Measurements from ENCODE around the gene MOCS2. TPM values are rescaled to one million over a fixed set of nuclear protein-coding genes. Genes with fewer than 3 reads are reported as not detected.

The MOCS2 gene
- polyA plus RNA-seq, 3 donors from 2014 or later: 33.3 to 59.9 (median 40.7) TPM

DNA sequence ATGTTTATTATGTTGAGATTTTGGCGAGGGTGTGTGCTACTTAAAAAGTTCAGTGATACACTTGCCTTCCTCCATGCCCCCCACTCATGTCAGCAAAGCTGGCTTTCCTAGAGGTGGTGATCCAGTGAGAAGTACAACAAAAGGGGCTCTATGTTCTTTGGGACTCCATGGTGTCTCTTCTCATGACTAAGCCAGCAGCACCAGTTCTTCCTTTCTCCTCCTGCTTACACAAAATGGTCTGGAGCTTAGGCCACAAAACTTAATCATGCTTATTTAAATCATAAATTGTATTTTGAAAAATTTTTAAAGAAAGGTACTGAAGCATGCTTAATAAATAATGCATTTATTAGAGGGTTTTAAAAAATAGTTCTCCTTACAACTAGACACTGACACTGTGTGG lies 22.4 kb downstream of the MOCS2 start:
- peaks cover 2 to 8% (median 4%) of the 10 kb centered on the region in 3 donors for H3K27me3 Mint-ChIP-seq (ENCODE audit: low read depth in 3 of 3)
- H3K27ac Mint-ChIP-seq: no peak overlapping the region
- H3K36me3 Mint-ChIP-seq: no peaks in the 10 kb centered on the region
- no peak for DNase-seq
- no peaks in the 10 kb centered on the region for H3K9me3 Mint-ChIP-seq
- no peaks in the 10 kb centered on the region for H3K4me1 Mint-ChIP-seq
- H3K4me3 Mint-ChIP-seq: no peak overlapping the region

DNA sequence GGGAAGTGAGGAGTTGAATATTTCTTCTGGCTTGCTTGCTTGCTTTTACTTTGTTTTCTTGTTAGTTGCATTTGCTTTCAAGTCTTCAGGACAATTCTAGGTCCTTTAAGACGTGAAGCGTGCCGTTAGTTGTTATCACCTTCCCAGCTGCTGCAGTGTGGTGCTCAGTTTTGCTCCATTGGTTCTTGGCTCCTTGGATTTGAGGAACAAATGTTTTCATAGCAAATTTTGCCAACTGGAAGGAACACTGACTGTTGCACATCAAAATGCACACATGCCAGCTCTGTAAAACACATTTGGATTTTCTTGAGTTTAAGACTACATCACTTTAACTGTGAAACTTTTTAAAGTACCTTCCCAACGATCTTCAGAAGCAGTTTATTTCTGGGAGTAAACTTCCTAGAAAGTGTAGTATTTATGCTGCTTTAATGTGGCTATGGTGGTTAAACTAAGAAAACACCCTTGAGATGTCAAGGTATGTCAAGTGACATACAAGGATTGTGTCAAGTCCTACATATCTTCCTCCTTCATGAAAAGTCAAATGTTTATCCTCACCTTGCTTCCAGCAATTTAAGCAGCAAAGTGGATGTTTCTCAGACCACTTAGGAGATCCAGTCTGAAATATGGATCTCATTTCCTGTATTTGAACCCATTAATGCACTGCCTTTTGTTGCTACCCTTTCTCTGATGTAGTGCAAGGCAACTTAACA lies 24.9 kb downstream of the MOCS2 start:
- no peaks in the 10 kb centered on the region for H3K9me3 Mint-ChIP-seq
- DNase-seq: no peak
- no peaks in the 10 kb centered on the region for H3K36me3 Mint-ChIP-seq
- no peak overlapping the region for H3K4me3 Mint-ChIP-seq
- no peak overlapping the region for H3K27ac Mint-ChIP-seq
- H3K4me1 Mint-ChIP-seq: no peaks in the 10 kb centered on the region
- H3K27me3 Mint-ChIP-seq (ENCODE audit: low read depth in 3 of 3): peaks cover 2 to 8% (median 4%) of the 10 kb centered on the region in 3 donors

DNA sequence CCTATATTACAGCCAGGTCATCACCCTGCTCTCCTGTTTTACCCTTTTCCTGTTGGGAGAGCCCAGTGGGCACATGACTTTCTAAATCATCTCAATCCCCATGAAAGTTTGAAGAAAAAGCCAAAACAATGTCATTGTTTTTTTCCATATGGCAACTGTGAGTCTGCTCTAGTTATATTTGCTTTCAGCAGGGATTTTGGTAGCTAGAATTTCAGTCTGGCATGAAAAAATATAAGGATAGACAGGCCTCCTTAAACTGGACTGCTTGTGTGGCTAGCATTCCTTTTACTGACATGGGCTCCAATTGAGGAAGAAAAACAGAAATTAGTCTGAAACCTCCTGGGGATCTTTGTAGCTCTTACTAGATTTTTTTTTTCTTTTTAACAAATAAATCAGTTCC lies 25.6 kb downstream of the MOCS2 start:
- Mint-ChIP-seq H3K9me3 (no peaks in the 10 kb centered on the region), H3K4me1 (no peaks in the 10 kb centered on the region), H3K36me3 (no peaks in the 10 kb centered on the region), H3K4me3 (no peak overlapping the region), H3K27me3 (ENCODE audit: low read depth in 3 of 3) (peaks cover 2 to 8% (median 4%) of the 10 kb centered on the region in 3 donors), H3K27ac (no peak overlapping the region)
- no peak for DNase-seq

DNA sequence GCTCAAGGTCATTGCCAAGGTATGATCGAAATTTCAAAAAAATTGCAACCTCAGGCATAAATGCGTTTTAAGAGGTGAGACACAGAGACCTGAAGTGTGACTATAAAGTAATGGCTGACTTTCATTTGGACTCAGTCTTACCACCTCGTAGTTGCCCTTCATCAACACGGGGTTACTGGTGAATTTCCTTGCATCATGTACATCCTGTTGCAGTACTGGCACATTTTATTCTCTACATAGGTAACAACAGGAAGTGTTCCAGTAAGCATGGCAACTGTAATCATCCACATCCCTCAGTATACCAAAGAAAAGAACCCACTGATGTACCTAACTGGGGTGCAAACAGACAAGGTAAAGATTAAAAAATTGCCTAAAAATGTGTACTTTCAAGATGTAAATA lies 29.3 kb downstream of the MOCS2 start:
- H3K4me3 Mint-ChIP-seq: no peak overlapping the region
- H3K36me3 Mint-ChIP-seq: no peaks in the 10 kb centered on the region
- no peaks in the 10 kb centered on the region for H3K9me3 Mint-ChIP-seq
- no peak for DNase-seq
- peaks cover 0 to 7% (median 3%) of the 10 kb centered on the region in 3 donors for H3K27me3 Mint-ChIP-seq (ENCODE audit: low read depth in 3 of 3)
- no peaks in the 10 kb centered on the region for H3K4me1 Mint-ChIP-seq
- no peak overlapping the region for H3K27ac Mint-ChIP-seq

DNA sequence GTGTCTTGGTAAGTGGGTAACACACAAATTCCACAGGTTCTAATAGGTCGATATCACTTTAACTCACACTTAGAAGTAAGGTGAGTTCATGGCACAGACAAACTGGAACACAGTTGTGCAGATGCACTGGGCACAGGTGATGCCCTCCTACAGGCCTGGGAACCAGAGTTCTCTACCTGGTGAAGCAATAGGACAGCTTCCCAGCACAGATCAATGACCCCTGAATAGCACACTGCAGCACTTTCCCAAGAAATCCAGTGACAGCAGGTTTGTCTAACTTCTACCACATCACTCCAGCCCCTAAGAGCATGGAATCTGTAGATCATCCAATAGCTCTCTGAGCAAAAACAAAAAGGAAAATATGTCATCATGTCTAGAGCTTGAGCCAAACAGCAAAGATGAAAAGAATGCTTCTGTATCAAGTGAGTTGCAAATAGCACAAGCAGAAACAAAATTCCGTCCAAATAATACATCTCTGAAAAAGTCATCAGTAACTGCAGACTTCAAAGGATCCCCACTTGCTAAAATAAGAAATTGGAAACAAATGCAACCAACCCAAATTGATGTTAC lies 33.5 kb downstream of the MOCS2 start:
- no peak overlapping the region for H3K27ac Mint-ChIP-seq
- no peaks in the 10 kb centered on the region for H3K4me1 Mint-ChIP-seq
- no peaks in the 10 kb centered on the region for H3K36me3 Mint-ChIP-seq
- no peaks in the 10 kb centered on the region for H3K9me3 Mint-ChIP-seq
- no peak overlapping the region for H3K4me3 Mint-ChIP-seq
- peaks cover 0 to 3% (median 0%) of the 10 kb centered on the region in 3 donors for H3K27me3 Mint-ChIP-seq (ENCODE audit: low read depth in 3 of 3)
- no peak for DNase-seq

DNA sequence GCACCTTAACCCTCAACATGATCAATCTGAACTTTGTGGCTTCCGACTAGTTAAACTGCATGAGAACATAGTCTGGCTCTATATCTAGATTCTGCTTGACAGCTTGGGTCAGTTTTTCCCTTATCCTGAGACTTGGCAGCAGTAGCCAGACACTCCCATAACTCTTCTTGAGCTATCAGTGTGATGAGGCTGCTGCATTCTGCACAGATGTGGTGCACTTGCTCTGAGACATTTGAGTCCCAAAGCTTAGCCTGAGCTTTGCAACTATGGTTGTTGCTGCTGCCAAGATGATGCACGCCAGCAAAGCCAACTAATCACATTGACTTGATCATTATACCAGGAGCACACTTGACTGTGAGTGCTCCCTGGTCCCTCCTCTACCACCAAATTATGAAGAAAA lies 36.2 kb downstream of the MOCS2 start:
- H3K36me3 Mint-ChIP-seq: no peaks in the 10 kb centered on the region
- no peaks in the 10 kb centered on the region for H3K4me1 Mint-ChIP-seq
- no peak for DNase-seq
- H3K9me3 Mint-ChIP-seq: no peaks in the 10 kb centered on the region
- H3K4me3 Mint-ChIP-seq: no peak overlapping the region
- H3K27me3 Mint-ChIP-seq (ENCODE audit: low read depth in 3 of 3): peaks cover 0 to 7% (median 3%) of the 10 kb centered on the region in 3 donors
- H3K27ac Mint-ChIP-seq: no peak overlapping the region

DNA sequence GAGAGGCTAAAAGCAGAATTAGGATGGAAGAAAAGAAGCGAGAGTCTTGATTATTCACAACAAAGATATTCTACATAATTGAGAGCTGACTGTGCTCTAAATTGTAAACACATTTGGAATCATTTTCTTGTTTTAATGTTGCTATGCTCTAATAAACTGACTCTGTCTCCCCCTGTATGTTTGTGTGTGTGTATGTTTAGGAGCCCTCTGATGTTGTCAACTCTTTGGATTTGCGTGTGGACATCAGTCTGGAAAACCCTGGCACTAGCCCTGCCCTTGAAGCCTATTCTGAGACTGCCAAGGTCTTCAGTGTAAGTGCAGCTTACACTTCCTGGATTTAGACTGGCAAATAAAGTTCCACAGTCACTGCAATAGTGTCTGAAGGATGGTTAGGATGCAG lies 37.8 kb downstream of the MOCS2 start:
- Mint-ChIP-seq H3K27ac (no peak overlapping the region), H3K9me3 (no peaks in the 10 kb centered on the region), H3K36me3 (no peaks in the 10 kb centered on the region), H3K27me3 (ENCODE audit: low read depth in 3 of 3) (peaks cover 0 to 7% (median 3%) of the 10 kb centered on the region in 3 donors), H3K4me3 (no peak overlapping the region), H3K4me1 (no peaks in the 10 kb centered on the region)
- DNase-seq: no peak

DNA sequence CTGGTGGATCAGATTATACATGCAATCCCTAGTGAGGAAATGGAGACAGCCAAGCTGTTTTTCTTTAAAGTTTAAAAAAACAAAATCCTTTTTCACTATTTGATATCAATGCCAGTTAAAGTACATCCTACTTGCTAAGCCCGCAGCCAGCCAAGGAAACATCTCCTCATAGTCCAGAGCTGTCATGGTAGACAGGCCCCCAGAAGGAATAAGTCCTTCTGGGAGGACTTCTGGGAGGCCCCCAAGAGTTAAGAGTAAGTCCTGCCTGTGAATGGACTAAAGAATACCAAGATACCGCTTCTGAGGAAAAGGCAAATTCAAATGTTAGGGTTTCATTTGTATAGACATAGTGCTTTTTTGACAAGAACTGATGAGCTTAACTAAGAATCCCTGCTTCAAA lies 38.3 kb downstream of the MOCS2 start:
- Mint-ChIP-seq H3K36me3 (no peaks in the 10 kb centered on the region), H3K4me1 (no peaks in the 10 kb centered on the region), H3K9me3 (no peaks in the 10 kb centered on the region), H3K27me3 (ENCODE audit: low read depth in 3 of 3) (peaks cover 0 to 6% (median 3%) of the 10 kb centered on the region in 3 donors), H3K4me3 (no peak overlapping the region), H3K27ac (no peak overlapping the region)
- no peak for DNase-seq

DNA sequence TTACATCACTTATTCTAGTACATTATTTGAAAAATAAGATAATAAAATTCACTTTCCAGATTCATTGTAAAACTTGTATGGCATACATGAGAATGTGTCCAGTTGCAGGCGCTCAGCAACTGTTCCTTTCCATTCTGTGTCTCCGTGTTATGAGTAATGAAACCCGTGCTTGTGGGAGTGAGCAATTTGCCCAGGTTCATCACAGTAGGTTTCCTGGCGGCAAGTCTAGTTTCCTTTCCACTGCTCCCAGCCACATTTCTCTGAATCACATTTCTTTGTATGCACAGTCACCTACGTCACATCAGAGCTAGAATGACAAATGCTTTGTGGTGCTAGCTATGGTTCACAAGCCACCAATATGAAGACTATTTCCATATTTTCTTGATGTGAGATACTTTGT lies 39.9 kb downstream of the MOCS2 start:
- no peaks in the 10 kb centered on the region for H3K4me1 Mint-ChIP-seq
- no peaks in the 10 kb centered on the region for H3K36me3 Mint-ChIP-seq
- H3K27me3 Mint-ChIP-seq (ENCODE audit: low read depth in 3 of 3): peaks cover 0 to 4% (median 3%) of the 10 kb centered on the region in 3 donors
- DNase-seq: no peak
- H3K9me3 Mint-ChIP-seq: no peaks in the 10 kb centered on the region
- H3K27ac Mint-ChIP-seq: no peak overlapping the region
- H3K4me3 Mint-ChIP-seq: no peak overlapping the region

DNA sequence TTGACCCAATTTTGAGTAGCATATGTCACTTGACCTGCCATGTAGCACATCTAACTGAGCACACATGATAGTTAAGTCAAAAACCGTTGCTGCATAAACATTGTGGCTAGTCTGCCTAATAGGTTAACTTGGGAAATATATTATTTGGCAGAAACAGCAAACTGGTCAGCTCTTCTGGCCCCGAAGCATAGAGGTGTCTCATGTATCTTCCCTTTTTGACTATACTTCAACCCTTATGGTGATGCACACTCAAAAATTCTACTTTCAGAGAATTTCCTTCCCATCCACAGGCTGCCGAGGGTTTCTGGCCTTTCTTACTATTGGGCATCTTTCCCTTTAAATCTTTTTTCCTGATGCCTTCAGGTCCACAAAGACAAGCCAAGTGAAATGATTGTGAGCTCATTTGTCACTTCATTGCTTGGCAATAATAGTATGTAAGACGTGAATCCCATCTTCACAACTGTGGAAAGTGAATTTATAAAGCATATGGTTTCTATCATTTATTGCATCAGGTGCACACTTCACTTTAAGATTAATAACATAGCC lies 41.2 kb downstream of the MOCS2 start:
- H3K4me1 Mint-ChIP-seq: no peaks in the 10 kb centered on the region
- H3K4me3 Mint-ChIP-seq: no peak overlapping the region
- no peaks in the 10 kb centered on the region for H3K9me3 Mint-ChIP-seq
- H3K36me3 Mint-ChIP-seq: no peaks in the 10 kb centered on the region
- no peak overlapping the region for H3K27ac Mint-ChIP-seq
- peaks cover 0 to 4% (median 3%) of the 10 kb centered on the region in 3 donors for H3K27me3 Mint-ChIP-seq (ENCODE audit: low read depth in 3 of 3)
- DNase-seq: no peak

DNA sequence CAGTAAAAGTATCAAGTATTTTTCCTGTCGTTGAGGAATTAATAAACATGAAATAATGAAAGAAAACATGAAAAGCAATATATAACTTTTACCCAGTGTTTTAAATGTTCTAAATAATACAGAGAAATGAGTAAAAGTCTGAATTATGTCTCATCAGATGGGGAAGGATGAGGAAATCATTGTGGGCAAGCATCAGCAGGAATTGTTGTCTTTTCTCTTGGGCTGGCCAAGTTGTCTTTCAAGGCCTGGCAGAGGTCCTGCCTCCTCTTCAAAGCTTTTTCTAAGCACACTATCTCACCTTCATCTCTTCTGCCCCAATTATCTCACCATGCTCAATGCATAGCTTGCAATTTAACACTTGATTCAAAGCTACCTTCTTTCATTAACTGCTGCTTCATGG lies 41.9 kb downstream of the MOCS2 start:
- no peak for DNase-seq
- H3K9me3 Mint-ChIP-seq: no peaks in the 10 kb centered on the region
- peaks cover 0 to 4% (median 4%) of the 10 kb centered on the region in 3 donors for H3K27me3 Mint-ChIP-seq (ENCODE audit: low read depth in 3 of 3)
- no peak overlapping the region for H3K27ac Mint-ChIP-seq
- no peaks in the 10 kb centered on the region for H3K36me3 Mint-ChIP-seq
- no peak overlapping the region for H3K4me3 Mint-ChIP-seq
- H3K4me1 Mint-ChIP-seq: no peaks in the 10 kb centered on the region

DNA sequence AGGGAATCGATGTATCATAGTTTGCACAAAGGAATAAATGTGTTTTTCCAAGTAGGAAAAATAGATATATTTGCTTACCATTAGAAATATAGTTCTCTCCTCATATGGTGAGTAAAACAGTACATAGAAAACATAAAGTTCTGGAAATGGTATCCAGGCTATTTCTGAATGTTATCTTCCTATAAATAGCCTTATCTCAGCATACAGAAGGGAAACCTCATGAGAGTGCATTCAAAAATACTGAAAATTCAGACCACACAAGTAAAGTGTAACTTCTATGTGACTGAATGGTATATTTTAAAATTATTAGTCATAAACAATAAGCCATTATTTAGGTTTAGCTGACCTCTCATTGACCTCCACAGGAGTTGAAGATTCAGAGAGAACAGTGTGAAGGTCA lies 43.5 kb downstream of the MOCS2 start:
- no peaks in the 10 kb centered on the region for H3K4me1 Mint-ChIP-seq
- H3K4me3 Mint-ChIP-seq: no peak overlapping the region
- no peak overlapping the region for H3K27ac Mint-ChIP-seq
- DNase-seq: no peak
- H3K9me3 Mint-ChIP-seq: no peaks in the 10 kb centered on the region
- H3K36me3 Mint-ChIP-seq: no peaks in the 10 kb centered on the region
- H3K27me3 Mint-ChIP-seq (ENCODE audit: low read depth in 3 of 3): peaks cover 0 to 7% (median 4%) of the 10 kb centered on the region in 3 donors

DNA sequence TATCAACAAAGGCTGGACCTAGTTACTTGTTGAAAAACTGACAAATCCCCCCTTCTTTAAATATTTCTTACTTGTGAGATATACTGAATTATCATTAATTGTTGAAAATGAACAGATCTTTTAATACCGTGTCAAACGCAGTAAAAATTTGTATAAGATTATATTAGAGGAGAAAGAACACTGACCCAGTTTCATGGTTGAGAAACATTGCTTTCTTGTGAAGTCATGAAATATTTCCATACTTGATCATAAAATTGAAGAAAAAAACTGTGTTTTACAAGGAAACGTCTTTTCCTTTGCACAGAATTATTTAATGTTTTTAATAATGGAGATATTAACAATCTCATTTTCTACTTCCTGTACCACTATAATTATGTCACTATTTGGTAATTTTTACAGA lies 45.8 kb downstream of the MOCS2 start:
- no peak overlapping the region for H3K27ac Mint-ChIP-seq
- H3K36me3 Mint-ChIP-seq: no peaks in the 10 kb centered on the region
- H3K4me3 Mint-ChIP-seq: no peak overlapping the region
- no peaks in the 10 kb centered on the region for H3K4me1 Mint-ChIP-seq
- no peak for DNase-seq
- no peaks in the 10 kb centered on the region for H3K9me3 Mint-ChIP-seq
- H3K27me3 Mint-ChIP-seq (ENCODE audit: low read depth in 3 of 3): peaks cover 0 to 4% (median 2%) of the 10 kb centered on the region in 3 donors

DNA sequence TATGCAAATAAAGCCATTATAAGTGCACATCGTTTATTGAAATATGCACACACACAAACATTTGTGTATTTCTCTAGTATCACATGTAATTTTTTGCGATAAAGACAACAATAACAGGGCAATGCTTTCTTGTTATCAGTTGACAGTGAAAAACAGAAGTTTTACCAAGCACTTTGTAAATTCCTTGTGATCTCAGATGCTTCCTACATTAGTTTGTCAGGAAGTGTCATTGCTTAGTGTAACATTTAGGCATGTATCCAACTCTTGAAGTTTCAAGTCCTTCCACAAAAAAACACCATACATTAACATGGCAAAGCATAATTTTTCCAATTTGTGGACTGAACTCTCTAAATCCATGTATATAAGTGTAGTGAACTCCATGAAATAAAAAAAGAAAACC lies 46.4 kb downstream of the MOCS2 start:
- DNase-seq: no peak
- Mint-ChIP-seq H3K36me3 (no peaks in the 10 kb centered on the region), H3K27me3 (ENCODE audit: low read depth in 3 of 3) (peaks cover 1 to 6% (median 2%) of the 10 kb centered on the region in 3 donors), H3K9me3 (no peaks in the 10 kb centered on the region), H3K4me1 (no peaks in the 10 kb centered on the region), H3K4me3 (no peak overlapping the region), H3K27ac (no peak overlapping the region)

DNA sequence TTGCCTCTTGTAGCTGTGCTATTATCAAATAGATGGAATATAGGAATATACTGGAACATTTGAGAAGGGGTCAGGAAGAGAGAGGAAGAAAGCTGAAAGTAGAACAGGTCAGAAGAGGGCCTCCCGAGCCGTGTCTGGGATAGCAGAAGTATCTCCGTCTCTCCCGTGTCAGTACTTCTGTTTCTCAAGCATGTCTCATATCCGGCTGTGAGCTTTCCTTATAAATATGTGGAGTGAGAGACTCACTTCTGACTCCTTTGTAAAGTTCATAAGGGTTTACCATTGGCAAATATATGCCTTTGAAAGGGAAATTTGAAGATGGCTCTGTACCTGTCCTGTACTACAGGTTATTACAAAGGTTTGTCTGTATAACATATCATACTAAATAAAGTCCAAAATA lies 50.3 kb downstream of the MOCS2 start:
- Mint-ChIP-seq H3K36me3 (no peaks in the 10 kb centered on the region), H3K27me3 (ENCODE audit: low read depth in 3 of 3) (peaks cover 2 to 7% (median 3%) of the 10 kb centered on the region in 3 donors), H3K4me1 (no peaks in the 10 kb centered on the region), H3K4me3 (no peak overlapping the region), H3K9me3 (no peaks in the 10 kb centered on the region), H3K27ac (no peak overlapping the region)
- no peak for DNase-seq

All from immature natural killer cell (primary cell).